ENCODE results near the gene USHBP1.

The USHBP1 gene, protein sequence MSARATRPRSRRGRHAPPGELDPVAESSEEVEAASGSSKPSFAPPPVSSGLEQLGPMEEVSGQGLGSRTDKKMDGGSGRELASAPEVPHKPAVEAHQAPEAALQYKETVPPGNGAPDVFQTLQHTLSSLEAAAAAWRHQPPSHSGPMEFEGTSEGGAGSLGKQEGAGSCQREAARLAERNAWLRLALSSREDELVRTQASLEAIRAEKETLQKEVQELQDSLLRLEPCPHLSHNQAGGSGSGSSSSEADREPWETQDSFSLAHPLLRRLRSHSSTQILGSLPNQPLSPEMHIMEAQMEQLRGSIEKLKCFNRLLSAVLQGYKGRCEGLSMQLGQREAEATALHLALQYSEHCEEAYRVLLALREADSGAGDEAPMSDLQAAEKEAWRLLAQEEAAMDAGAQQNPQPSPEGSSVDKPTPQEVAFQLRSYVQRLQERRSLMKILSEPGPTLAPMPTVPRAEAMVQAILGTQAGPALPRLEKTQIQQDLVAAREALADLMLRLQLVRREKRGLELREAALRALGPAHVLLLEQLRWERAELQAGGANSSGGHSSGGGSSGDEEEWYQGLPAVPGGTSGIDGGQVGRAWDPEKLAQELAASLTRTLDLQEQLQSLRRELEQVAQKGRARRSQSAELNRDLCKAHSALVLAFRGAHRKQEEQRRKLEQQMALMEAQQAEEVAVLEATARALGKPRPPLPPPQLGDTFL

DNA sequence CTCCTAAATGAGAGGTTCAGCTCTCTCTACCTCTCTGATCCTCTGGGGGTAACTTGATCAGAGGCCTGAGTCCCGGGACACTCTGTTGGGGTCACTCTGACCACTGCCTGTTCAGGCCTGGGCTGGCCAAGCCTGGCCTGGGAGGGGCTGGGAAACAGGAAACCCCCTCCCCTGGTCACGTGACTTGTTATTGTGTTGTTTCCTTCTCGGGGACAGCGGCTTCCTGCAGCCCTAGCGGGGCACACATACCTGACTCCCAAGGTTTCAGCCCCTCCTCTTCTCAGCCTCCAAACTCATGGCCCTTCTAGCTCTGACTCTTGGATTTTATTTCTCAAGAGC is at the start of gene USHBP1:
USHBP1 (minus strand) TSS at position 105 of the 339 bp plus-strand sequence. CDS start 446 bp downstream, outside the sequence.
- no peak for DNase-seq (ENCODE audit: low read depth in 2 of 3, low spot score in 2 of 3)

DNA sequence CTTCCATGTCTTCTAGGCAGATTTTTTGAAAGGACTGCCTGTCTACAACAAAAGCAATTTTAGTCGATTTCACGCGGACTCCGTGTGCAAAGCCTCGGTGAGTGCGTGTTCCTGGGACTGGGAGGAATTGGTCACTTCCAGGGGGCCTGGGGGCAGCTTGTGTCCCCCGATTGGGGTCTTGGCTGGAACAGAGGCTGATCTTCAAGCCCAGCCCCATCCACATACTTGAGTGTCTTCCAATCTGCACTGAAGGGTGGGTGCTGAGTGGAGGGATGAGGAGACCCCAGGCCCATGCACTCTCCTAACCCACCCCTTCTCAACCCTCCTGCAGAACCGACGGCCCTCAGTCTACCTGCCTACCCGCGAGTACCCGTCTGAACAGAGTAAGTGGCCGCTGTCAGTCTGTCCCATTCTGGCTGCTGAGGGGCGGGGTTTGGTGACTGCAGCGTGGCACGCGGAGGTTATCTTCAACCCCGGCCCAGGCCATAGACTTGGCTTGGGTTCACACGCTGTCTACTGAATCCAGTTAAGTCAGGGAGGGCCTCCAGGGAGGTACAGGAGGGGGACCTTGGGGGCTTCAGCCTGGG is 49.6 kb upstream of the USHBP1 start:
- no peak for DNase-seq (ENCODE audit: low read depth in 2 of 3, low spot score in 2 of 3)

DNA sequence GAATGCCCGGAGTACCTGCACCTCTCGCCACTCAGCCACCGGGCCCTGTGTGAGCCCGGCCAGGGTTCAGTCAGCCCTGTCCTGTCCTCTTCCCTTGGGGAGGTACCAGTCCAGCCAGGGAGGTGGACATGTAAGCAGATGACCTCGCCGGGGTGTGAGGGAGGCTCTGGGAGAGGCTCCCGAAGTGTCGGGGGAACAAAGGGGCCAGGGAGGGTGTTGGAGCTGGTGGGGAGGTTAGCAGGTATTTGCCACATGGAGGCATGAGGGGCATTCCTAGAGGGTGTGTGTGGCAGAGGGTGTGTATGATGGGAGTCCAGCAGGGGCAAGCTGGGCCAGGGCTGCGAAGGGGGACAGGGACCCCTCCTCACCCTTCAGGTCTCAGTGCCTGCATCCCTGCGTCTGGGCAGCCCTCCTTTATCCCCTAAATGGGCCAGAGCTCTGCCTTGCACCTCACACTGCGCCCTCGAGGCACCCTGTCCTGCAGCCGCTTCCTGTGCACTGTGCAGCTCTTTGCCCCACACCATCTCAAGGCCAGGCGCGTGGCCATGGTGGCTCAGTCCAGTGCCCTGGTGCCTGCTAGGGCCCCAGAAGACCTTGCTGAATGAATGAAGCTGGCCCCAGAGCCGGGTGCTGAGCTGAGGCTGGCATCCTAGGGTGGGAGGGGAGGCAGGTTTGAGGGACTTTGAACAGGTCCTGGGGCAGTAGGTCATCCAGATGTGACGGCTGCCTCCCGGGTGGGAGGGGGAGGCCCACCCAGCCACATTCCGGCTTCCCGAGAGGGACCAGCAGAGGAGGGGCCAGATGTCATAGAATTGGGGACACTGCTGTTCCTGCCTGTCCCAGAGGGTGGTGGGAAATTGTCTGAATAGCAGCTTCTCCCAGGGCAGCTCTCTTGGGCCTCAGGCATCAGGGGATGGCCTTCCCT is 47.9 kb upstream of the USHBP1 start:
- DNase-seq (ENCODE audit: low read depth in 2 of 3, low spot score in 2 of 3), result no peak

DNA sequence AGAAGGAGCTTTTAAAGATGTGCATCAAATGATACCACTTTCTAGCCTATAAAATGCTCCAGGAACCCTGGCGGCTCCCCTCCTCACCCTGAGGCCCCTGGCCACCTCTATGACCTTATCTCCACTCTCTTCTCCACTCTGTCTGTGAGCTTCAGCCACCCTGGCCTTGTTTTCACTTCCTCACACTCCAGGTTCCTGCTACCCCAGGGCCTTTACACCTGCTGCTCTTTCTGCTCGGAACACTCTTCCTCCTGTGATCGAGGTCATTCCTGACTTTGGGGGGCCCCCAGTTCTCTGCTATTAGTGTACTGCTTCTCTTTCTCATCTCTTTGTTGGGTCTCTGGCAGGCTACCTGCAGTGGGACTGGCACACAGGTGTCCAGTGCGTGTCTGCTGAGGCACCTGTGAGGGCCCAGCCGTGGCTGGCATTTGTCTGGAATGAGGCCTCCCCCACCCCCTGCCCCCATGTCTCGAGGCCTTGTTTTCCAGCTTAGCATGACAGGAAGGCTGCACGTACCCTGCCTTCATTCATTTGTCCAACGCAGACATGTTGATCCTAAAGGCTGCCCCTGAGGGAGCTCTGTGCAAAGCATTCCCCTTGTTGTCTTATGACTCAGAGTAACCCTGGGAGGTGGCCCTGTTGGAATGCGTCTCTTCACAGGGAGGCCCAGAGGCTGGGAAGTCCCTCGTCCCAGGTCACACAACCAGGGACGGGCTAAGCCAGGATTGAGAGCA is 47.1 kb upstream of the USHBP1 start:
- no peak for DNase-seq (ENCODE audit: low read depth in 2 of 3, low spot score in 2 of 3)

DNA sequence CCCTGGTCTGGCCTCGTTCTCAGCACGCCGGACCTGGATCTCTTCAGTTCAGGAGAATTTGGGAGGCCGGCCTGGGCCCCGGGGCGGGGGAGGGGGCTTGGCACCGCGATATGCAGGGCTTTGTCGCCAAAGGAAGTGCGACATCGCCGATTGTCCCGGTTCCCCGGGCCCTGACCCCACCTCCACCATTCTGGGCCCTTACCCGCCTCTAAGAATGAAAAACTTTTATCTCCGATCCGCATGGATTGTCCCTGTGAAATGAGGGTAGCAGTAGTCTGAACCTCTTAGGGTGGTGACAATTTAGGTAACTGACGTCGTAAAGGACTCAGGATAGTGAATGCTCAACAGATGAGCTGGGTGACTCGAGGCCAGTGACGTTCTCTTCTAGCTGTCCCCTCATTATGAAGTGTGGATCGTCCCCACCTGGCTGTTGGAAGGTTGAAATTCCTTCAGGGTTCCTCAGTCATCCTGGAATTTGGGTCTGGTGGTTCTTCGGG is 45.5 kb upstream of the USHBP1 start:
- no peak for DNase-seq (ENCODE audit: low read depth in 2 of 3, low spot score in 2 of 3)

DNA sequence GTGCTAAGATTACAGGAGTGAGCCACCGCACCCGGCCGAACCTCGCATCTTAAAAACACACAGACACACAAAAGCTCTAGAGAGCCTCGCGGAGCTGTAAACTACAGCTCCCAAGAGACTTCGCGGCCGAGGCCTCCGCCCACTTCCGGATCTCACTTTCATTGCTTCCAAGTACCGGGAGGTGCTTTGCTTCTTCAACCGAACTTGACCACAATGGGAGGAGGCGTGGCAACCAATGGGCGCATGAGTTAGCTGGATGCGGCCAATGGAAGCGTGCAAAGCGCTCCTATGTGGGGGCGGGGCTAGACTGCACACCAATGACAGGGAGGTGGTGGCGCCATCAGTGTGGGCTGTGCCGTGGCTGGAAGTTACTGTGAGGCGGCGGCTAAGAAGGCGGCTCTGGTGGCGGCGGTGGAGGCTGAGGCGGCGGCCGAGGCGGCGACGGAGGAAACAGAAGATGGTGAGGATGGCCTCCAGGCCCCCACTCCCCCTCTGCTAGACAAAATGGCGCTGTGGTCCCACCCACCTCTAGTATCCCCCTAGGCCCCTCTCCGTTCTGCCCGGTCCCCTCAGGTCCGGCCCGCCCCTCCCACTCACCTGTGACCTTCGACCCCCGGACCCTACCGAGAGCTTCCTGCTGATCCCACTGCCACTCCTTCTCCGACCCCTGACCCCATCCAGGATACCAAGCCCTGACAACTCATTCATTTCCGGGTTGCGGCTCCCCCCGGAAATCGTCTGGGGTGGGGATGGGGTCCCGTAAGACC is 44.8 kb upstream of the USHBP1 start, which contains the start of gene DDA1:
DDA1 (plus strand) TSS at position 366 of the 767 bp plus-strand sequence; CDS start at position 458, 92 bp downstream.
- peak; percentile 87 to 97 (median 91) for DNase-seq (ENCODE audit: low read depth in 2 of 3, low spot score in 2 of 3)

DNA sequence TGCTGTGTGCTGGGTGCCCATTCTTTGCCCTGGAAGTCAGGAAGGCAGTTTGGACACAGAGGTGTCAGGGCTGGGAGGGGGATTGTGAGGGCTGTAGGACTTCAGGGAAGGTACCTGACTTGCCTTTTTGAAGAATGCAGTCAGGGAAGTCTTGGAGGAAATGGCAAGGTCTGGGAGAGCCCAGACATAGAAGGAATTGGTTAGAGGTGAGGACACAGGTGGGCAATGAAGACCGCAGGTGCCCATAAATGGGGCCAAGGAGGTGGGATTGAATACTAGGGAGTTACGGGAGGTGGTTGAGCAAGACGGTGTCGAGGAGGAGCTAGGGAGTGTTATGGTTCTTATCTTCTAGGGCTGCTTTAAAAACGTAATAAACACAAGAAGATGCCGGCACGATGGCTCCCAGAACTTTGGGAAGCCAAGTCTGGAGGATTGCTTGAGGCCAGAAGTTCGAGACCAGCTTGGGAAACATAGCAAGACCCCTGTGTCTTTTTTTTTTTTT is 43.4 kb upstream of the USHBP1 start:
- no peak for DNase-seq (ENCODE audit: low read depth in 2 of 3, low spot score in 2 of 3)

DNA sequence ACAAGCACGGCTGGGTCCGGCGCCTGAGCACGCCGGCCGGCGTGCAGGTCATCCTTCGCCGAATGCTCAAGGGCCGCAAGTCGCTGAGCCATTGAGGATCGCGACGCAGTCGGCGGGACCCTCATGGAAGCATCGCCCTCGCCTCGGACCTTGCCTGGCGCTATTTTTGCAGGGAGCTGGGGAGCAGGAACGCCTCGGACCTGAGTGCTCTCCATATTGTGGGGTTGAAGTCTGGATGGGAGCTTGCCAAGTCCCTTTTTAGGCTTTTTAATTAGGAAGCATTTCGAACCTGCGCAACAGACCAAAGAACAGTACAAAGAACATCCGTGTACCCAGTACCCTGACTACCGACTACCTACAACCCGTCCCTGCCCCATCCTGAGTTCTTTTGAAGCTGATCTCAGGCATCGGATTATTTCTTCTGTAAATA is 41.8 kb upstream of the USHBP1 start:
- no peak for DNase-seq (ENCODE audit: low read depth in 2 of 3, low spot score in 2 of 3)

DNA sequence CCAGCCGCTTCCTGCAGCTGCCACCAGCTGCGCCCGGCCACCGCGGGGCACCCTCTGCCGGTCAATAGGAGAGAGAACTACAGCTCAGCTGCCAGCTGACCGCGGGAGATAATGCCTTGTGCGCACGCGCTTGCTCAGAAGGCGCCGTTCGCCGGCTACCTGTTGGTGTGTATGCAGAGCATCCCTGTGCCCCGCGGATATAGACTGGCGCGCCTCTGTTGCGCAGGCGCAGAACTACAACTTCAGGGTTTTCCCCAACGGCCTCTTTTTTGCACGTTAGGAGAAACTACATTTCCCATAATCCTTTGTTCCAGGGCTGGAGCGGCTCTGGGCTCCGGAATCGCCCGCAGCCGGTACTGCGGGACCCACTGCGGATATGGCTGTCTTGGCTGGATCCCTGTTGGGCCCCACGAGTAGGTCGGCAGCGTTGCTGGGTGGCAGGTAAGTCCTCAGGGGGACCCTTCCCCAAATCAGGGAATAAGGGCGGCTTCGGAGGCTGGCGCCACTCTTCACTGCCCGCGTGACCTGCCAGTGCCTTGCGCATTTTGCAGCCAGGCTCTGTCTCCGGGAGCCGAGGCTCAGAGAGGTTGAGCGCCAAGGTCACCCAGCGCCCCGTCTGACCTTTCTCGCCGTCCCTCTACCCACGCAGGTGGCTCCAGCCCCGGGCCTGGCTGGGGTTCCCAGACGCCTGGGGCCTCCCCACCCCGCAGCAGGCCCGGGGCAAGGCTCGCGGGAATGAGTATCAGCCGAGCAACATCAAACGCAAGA is 41.2 kb upstream of the USHBP1 start, which contains the start of gene MRPL34:
MRPL34 (plus strand) TSS at position 356 of the 768 bp plus-strand sequence; CDS start at position 377, 21 bp downstream.
- DNase-seq (ENCODE audit: low read depth in 2 of 3, low spot score in 2 of 3), result peak; percentile 74 to 89 (median 86)

DNA sequence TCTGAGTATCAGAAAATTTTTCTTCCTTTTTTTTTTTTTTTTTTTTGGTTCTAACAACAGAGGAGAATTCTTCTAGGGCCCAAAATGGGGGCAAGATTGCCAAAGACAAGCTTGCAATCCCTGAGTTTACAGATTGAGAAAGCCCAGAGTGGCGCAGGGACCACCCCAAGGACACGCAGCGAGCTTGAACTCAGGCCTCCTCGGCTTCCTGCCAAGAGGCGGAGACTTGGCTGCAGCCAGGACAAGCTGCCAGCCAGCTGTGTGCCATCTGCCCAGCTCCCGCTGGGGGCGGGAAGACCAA is 40.6 kb upstream of the USHBP1 start:
- DNase-seq (ENCODE audit: low read depth in 2 of 3, low spot score in 2 of 3), result no peak

DNA sequence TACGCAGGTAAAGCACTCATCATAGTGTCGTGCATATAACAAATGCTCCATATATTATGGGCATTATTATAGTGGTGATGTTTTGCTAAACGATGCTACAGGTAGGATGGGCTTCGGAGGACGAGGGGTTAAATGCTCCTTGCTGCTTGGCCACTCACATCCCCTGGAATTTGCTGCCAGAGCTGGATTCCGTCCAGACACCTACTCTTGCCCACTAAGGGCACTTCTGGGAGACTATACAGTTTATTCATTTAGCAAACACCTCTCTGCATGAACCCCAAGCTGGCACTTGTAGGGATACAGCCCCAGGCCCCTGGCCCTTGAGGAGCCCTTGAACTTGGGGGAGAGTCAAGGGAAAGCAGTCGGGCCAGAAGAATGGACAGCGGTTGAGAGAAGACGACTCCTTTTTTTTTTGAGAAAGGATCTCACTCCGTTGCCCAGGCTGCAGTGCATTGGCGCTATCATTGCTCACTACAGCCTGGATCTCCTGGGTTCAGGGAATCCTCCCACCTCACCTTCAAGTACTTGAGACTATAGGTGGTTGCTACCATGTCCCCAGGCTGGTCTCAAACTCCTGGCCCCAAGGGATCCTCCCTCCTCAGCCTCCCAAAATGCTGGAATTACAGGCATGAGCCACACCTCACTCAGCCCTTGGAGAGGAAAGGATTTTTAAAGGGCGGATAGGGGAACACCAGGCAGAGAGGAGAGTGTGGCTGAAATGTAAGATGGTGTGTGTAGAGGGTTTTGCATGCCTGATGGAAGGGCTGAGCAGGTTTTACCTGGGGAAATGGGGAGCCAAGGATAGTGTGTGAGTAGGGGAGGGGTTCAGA is 40.1 kb upstream of the USHBP1 start:
- DNase-seq (ENCODE audit: low read depth in 2 of 3, low spot score in 2 of 3), result no peak

DNA sequence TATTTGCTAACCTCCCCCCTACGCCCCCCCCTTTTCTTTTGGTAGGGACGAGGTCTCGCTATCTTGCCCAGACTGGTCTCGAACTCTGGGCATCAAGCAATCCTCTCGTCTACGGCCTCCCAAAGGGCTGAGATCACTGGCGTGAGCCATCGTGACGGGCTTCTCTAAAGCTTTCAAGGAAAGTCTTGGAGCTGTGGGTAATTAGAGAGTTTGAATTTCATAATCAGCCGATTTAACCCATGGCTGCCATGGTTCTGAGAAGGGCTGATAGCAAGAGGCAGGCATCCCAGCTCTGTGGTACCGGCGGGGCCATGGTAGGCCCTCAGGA is 39.4 kb upstream of the USHBP1 start:
- DNase-seq (ENCODE audit: low read depth in 2 of 3, low spot score in 2 of 3), result no peak

DNA sequence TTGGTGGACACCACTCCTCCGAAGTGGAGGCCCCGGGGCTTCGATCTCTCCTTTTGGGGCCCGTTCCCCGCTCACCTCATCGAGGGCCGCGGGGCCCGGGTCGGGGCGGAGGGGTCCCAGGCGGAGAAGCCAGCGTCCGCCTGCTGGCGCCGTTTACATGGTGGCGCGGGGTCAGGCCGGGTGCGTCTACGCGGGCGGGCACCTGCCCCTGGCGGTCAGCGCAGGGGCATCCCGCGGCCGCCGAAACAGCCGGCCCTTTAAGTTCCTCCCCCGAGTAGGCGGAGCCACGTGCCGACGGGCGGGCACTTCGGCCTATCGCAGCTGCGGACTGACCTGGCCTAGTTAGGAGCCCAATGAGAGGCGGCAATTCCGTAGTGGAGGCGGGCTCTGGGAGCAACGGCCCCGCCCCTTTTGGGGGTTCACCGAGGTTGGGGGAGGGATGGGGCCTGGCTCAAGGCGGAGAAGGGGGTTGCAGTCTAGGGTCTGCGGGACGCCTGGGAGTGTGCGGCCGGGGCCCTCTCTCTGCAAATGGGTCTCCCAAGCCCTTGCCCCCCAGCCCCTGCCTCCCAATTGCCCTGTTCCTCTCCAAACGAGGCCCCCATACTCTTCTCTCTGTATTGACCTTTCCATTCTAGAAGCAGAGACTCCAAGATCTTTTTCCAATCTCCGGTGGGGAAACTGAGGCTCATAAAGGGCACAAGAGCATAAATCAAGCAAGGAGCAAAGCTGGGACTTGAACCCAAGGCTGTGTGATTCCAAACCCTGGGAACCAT is 38.8 kb upstream of the USHBP1 start, which contains the start of gene ABHD8:
ABHD8 (minus strand) TSS at position 259 of the 773 bp plus-strand sequence. CDS start 1,809 bp downstream, outside the sequence.
- DNase-seq (ENCODE audit: low read depth in 2 of 3, low spot score in 2 of 3), result peak; percentile 85 to 86 (median 86)

DNA sequence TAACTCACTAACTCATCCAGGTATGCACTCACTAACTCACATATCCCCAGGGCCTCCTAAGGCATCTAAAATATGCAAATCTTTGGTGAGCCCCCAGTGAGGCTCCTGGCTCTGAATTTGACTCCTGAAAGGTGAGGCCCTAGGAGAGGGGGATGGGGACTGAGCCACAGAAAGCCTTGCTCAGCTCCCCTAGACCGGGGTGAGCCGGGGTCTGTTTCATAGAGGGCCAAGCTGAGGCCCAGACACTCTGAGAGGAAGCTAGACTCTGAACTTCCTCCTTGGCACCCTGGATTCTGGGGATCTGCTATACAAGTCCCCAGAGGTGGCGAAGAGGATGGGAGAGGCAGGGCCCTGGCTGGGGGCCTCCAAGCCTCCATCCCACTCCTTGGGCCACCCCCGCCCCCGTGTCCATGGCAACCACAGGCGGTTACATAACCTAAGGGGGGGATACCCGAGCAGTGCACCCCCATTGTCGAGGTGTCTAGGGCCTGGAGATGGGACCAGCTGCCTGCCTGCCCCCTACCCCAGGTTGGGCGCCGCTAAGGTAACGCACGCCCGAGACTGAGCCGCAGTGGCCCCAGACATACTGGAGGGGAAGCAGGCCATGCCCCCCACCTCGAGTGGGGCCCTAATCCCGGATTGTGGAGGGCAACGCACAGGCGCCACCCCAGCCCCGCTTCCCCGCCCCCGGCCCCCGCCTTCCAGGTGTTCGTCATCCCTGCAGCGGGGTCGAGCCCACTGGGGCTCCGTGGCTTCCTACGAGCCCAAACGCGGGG is 38.0 kb upstream of the USHBP1 start:
- no peak for DNase-seq (ENCODE audit: low read depth in 2 of 3, low spot score in 2 of 3)

DNA sequence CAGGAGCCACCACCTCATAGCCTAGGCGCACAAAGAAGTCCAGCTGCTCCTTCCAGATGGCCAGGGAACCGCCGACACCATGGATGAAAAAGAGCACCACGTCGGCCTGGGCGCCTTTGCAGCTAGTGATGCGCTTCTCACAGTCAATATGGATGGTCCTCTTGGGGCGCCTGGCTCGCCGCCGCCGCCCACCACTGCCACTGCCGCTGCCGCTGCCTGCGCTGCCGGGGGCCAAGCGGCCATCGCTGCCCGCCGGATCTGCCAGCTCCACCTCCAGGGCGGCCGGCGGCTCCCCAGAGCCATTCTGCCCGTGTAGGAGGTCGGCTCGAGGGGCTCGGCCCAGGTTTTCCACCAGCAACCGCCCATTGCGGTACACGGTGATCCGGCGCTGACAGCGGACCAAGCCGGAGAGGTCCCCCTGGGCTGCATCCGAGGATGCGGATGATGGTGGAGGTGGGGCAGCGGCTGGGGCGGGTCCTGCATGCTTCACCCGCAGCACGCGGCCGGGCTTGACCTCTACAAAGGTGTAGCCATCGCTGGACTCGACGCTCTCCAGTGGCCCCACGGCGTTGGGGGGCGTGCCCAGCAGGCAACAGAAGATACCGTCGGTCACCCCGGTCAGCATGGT is 36.6 kb upstream of the USHBP1 start:
- DNase-seq (ENCODE audit: low read depth in 2 of 3, low spot score in 2 of 3), result no peak

DNA sequence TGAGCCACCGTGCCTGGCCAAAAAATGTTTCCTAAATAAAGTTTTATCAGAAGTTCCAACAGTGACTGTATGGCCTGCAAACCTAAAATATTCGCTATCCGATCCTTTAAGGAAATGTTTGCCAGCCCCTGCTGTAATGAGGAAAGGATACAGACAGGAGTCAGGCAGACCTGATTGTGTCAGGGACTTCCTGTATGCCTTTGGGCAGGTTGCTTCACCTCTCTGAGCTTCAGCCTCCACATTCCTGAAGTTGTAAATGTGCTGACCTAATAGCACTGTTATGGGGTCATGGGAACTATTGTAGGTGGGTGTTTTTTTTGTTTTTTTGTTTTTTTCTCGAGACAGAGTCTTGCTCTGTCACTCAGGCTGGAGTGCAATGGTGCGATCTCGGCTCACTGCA is 32.4 kb upstream of the USHBP1 start:
- DNase-seq (ENCODE audit: low read depth in 2 of 3, low spot score in 2 of 3), result no peak

All from activated CD8-positive, alpha-beta memory T cell treated with anti-CD3 and anti-CD28 coated beads for 48 hours (primary cell).